CD14-positive monocyte (primary cell): ENCODE results near the gene ERBB4. TPM values are rescaled to one million over a fixed set of nuclear protein-coding genes. Genes with fewer than 3 reads are reported as not detected.

Experiments used
- DNase-seq, 3 donors: peaks; one replicate each; pipeline ENCODE4 v3.0.0-alpha.2; 2011 to 2022
- H2AFZ ChIP-seq: 2 replicates; pipeline ENCODE4 v1.6.0; 2012; ENCODE audit warnings: mild to moderate bottlenecking, low read depth, low read length, inconsistent platforms; ENCODE audit not compliant: insufficient read depth, poor library complexity, severe bottlenecking
- H3K27ac ChIP-seq, 2 donors: 1 replicate in 1 of 2; 2 replicates in 1 of 2; pipeline ENCODE4 v1.5.1; 2012 to 2013; ENCODE audit warnings: low read length in 2 of 2, control low read depth in 1 of 2, inconsistent platforms in 1 of 2, low read depth in 1 of 2, mild to moderate bottlenecking in 1 of 2
- H3K27me3 ChIP-seq, 2 donors: one replicate each; pipeline versions ENCODE4 v1.6.0 to v1.6.1; 2011 to 2013; ENCODE audit warnings: low read length in 2 of 2; ENCODE audit not compliant: control insufficient read depth in 2 of 2, insufficient read depth in 2 of 2
- H3K36me3 ChIP-seq, 2 donors: replicated peaks in 1 of 2; 1 replicate in 1 of 2; 2 replicates in 1 of 2; pipeline versions ENCODE4 v1.5.1 to v1.6.1; 2012 to 2013; ENCODE audit warnings: low read length in 2 of 2, control low read depth in 1 of 2, inconsistent platforms in 1 of 2, mild to moderate bottlenecking in 1 of 2; ENCODE audit not compliant: insufficient read depth in 2 of 2, control insufficient read depth in 1 of 2
- H3K4me1 ChIP-seq, 2 donors: 1 replicate in 1 of 2; 2 replicates in 1 of 2; pipeline versions ENCODE4 v1.5.1 to v1.6.1; 2012 to 2013; ENCODE audit warnings: low read length in 2 of 2, control low read depth in 1 of 2, inconsistent platforms in 1 of 2, mild to moderate bottlenecking in 1 of 2, moderate library complexity in 1 of 2; ENCODE audit not compliant: insufficient read depth in 2 of 2, control insufficient read depth in 1 of 2
- H3K4me2 ChIP-seq: replicated peaks from 2 replicates; pipeline ENCODE3; 2012; ENCODE audit warnings: low read length, moderate library complexity, mild to moderate bottlenecking; ENCODE audit not compliant: poor library complexity, severe bottlenecking; ENCODE audit errors: extremely low read depth
- H3K4me3 ChIP-seq, 3 experiments: fragments of 200-600 bp in 1 of 3; sonication (generic) in 1 of 3; replicated peaks in 1 of 3; 1 replicate in 2 of 3; 2 replicates in 1 of 3; pipeline ENCODE4 v1.5.1; 2011 to 2013; ENCODE audit warnings: low read length in 3 of 3, mild to moderate bottlenecking in 3 of 3, control low read depth in 2 of 3, low read depth in 2 of 3, inconsistent platforms in 1 of 3, moderate library complexity in 1 of 3
- H3K79me2 ChIP-seq: 2 replicates; pipeline ENCODE4 v1.6.0; 2012; ENCODE audit warnings: mild to moderate bottlenecking, control low read depth, inconsistent platforms, low read length, moderate library complexity; ENCODE audit not compliant: insufficient read depth
- H3K9ac ChIP-seq: 2 replicates; pipeline ENCODE4 v1.6.0; 2017; ENCODE audit warnings: low read length, mild to moderate bottlenecking; ENCODE audit not compliant: insufficient read depth, poor library complexity, severe bottlenecking
- H3K9me3 ChIP-seq, 2 donors: replicated peaks in 1 of 2; 1 replicate in 1 of 2; 2 replicates in 1 of 2; pipeline versions ENCODE4 v1.5.1 to v1.6.1; 2012 to 2013; ENCODE audit warnings: low read length in 2 of 2, control low read depth in 1 of 2; ENCODE audit not compliant: control insufficient read depth in 1 of 2, insufficient read depth in 1 of 2
- H4K20me1 ChIP-seq: 2 replicates; pipeline ENCODE4 v1.6.0; 2012; ENCODE audit warnings: mild to moderate bottlenecking, low read length, control low read depth, moderate library complexity; ENCODE audit not compliant: insufficient read depth
- H3K27ac Mint-ChIP-seq, 7 donors: one replicate each; pipeline ENCODE4 v1.8.0; 2020; ENCODE audit warnings: mild to moderate bottlenecking in 7 of 7, mixed read lengths in 7 of 7, moderate library complexity in 6 of 7, inconsistent platforms in 2 of 7
- H3K27me3 Mint-ChIP-seq, 3 donors: one replicate each; pipeline ENCODE4 v1.8.0; 2021 to 2022; ENCODE audit warnings: low read depth in 3 of 3, mild to moderate bottlenecking in 3 of 3, mixed read lengths in 3 of 3, moderate library complexity in 3 of 3, inconsistent platforms in 1 of 3
- H3K36me3 Mint-ChIP-seq, 2 donors: one replicate each; pipeline ENCODE4 v1.8.0; 2020; ENCODE audit warnings: mixed read lengths in 2 of 2, inconsistent platforms in 1 of 2, mild to moderate bottlenecking in 1 of 2
- H3K4me1 Mint-ChIP-seq: one replicate; pipeline ENCODE4 v1.8.0; 2020; ENCODE audit warnings: mild to moderate bottlenecking, mixed read lengths
- H3K4me3 Mint-ChIP-seq, 2 donors: one replicate each; pipeline ENCODE4 v1.8.0; 2020; ENCODE audit warnings: mild to moderate bottlenecking in 2 of 2, mixed read lengths in 2 of 2, moderate library complexity in 1 of 2
- H3K9me3 Mint-ChIP-seq, 7 donors: one replicate each; pipeline ENCODE4 v1.8.0; 2020 to 2022; ENCODE audit warnings: mixed read lengths in 7 of 7, mild to moderate bottlenecking in 6 of 7, moderate library complexity in 6 of 7, inconsistent platforms in 2 of 7
- WGBS: methylation state at CpG from one replicate; pipeline ENCODE4 v1.1.5; 2013; ENCODE audit warnings: missing lambda C conversion rate; ENCODE audit not compliant: insufficient coverage; 5-methylcytosine and 5-hydroxymethylcytosine counted together
- intact Hi-C, 2 donors: fragments of 100-400 bp; cut with micrococcal nuclease; formaldehyde crosslinking; loops; one replicate each; pipeline versions ENCODE4 v1.15.0 to v1.15.1; 2023
- polyA plus RNA-seq, 3 donors: library from polyadenylated mRNA; depleted of rRNA in 1 of 3; unstranded in 2 of 3; stranded (reverse) in 1 of 3; fragments of 300-500 nt in 2 of 3; fragments of >200 nt in 1 of 3; fragmentation: Illumina TruSeq in 2 of 3; gene quantifications; 1 replicate in 2 of 3; 2 replicates in 1 of 3; pipeline ENCODE4 v1.2.3, GENCODE V29; 2012 to 2021
- TF ChIP-seq, protein P1 (sequence below): fragments of 200-600 bp; IDR thresholded peaks from one replicate; pipeline ENCODE4 v1.8.0; 2022; ENCODE audit warnings: antibody characterized with exemption, mild to moderate bottlenecking

The ERBB4 gene
- polyA plus RNA-seq, 3 donors, result not detected

DNA sequence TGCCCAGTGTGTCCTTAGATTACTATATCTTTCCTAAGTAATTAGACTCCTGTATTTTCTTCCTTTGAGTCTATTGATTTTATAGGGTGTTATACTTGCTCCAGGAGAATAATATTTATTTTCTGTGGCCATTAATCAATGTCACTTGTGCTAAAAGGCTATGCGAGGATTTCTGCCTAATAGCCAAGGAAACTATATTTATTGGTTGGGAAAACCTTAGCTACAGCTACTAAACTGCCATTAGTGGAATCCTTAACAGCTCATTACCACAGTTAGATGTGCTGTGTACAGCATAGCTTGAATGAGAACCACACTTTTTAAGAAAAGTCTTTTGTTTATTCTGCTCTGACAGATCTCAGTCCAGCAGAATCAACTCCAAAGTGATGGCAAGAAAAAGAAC, 537.3 kb downstream of the ERBB4 start:
- Mint-ChIP-seq H3K27ac (no peak overlapping the region), H3K4me3 (no peak overlapping the region), H3K27me3 (peaks cover 0 to 2% (median 0%) of the 10 kb centered on the region in 3 donors), H3K36me3 (no peaks in the 10 kb centered on the region), H3K9me3 (no peaks in the 10 kb centered on the region), H3K4me1 (no peaks in the 10 kb centered on the region)
- no peaks in the 10 kb centered on the region for H3K36me3 ChIP-seq
- no peak overlapping the region for H2AFZ ChIP-seq
- no peaks in the 10 kb centered on the region for H3K9me3 ChIP-seq
- no peak overlapping the region for H3K9ac ChIP-seq
- H4K20me1 ChIP-seq, result no peaks in the 10 kb centered on the region
- intact Hi-C loops, result no loop called here
- TF ChIP-seq, protein P1, sequence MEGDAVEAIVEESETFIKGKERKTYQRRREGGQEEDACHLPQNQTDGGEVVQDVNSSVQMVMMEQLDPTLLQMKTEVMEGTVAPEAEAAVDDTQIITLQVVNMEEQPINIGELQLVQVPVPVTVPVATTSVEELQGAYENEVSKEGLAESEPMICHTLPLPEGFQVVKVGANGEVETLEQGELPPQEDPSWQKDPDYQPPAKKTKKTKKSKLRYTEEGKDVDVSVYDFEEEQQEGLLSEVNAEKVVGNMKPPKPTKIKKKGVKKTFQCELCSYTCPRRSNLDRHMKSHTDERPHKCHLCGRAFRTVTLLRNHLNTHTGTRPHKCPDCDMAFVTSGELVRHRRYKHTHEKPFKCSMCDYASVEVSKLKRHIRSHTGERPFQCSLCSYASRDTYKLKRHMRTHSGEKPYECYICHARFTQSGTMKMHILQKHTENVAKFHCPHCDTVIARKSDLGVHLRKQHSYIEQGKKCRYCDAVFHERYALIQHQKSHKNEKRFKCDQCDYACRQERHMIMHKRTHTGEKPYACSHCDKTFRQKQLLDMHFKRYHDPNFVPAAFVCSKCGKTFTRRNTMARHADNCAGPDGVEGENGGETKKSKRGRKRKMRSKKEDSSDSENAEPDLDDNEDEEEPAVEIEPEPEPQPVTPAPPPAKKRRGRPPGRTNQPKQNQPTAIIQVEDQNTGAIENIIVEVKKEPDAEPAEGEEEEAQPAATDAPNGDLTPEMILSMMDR, result no peak
- H3K4me2 ChIP-seq, result no peak overlapping the region
- H3K79me2 ChIP-seq, result no peaks in the 10 kb centered on the region
- H3K4me3 ChIP-seq, result no peak overlapping the region
- no peaks in the 10 kb centered on the region for H3K27me3 ChIP-seq
- WGBS, result no CpG with 5 or more reads among the region's 1 CpG
- H3K27ac ChIP-seq, result no peak overlapping the region
- DNase-seq, result no peak
- no peaks in the 10 kb centered on the region for H3K4me1 ChIP-seq

DNA sequence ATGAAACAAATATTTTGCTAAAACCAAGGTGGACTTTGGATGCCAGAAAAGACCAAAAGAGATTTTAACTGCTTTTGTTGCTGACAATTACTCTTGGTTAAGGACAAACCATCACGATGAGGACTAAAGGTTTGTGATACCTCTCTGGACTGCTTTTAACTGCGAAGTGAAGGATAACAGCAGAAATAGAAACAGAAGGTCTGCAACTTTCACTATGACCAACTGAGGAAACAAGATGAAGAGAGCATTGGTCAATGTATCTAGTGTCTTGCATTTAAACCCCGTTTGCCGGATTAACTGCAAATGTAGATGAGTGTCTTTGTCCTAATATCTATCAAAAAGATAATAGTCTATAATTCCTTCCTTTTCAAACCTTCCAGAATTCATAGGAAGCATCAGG, 541.7 kb downstream of the ERBB4 start:
- Histone ChIP-seq H3K4me3 (no peak overlapping the region), H3K27ac (no peak overlapping the region), H3K9me3 (no peaks in the 10 kb centered on the region), H3K9ac (no peak overlapping the region), H2AFZ (no peak overlapping the region), H4K20me1 (no peaks in the 10 kb centered on the region), H3K4me2 (no peak overlapping the region), H3K4me1 (no peaks in the 10 kb centered on the region), H3K27me3 (no peaks in the 10 kb centered on the region), H3K36me3 (no peaks in the 10 kb centered on the region), H3K79me2 (no peaks in the 10 kb centered on the region)
- Mint-ChIP-seq H3K27me3 (peaks cover 0 to 2% (median 0%) of the 10 kb centered on the region in 3 donors), H3K9me3 (peaks cover 0 to 2% (median 0%) of the 10 kb centered on the region in 7 donors), H3K36me3 (no peaks in the 10 kb centered on the region), H3K4me1 (no peaks in the 10 kb centered on the region), H3K27ac (no peak overlapping the region), H3K4me3 (no peak overlapping the region)
- TF ChIP-seq, protein P1, result no peak
- intact Hi-C loops, result no loop called here
- 83% methylated on average over 1 of the region's 4 CpGs for WGBS
- no peak for DNase-seq
